GM21528 (cell line): ENCODE data around the gene ARHGAP8.

ENCODE experiments used
- ATAC-seq: cut with Tn5 transposase; IDR thresholded peaks from one replicate; pipeline ENCODE4 v1.9.1; 2021; ENCODE audit warnings: mild to moderate bottlenecking, moderate library complexity; ENCODE audit not compliant: unreplicated experiment, low FRiP score

The ARHGAP8 gene

GRCh38 chr22:44821741-44822475 is 69.5 kb downstream of the ARHGAP8 start:
- no peak for ATAC-seq

GRCh38 chr22:44822534-44822933 is 70.2 kb downstream of the ARHGAP8 start:
- ATAC-seq = no peak

- no peak for ATAC-seq
Measured at GRCh38 chr22:44823396-44823795, 71.0 kb downstream of the ARHGAP8 start.

GRCh38 chr22:44823806-44824205 is 71.4 kb downstream of the ARHGAP8 start:
- ATAC-seq = no peak

GRCh38 chr22:44824271-44824670 is 71.9 kb downstream of the ARHGAP8 start:
- ATAC-seq = no peak

GRCh38 chr22:44825310-44826150 is 73.2 kb downstream of the ARHGAP8 start:
- no peak for ATAC-seq

GRCh38 chr22:44827666-44828190 is 75.4 kb downstream of the ARHGAP8 start:
- ATAC-seq = no peak

- no peak for ATAC-seq
Measured at GRCh38 chr22:44828193-44828592, 75.8 kb downstream of the ARHGAP8 start.

- no peak for ATAC-seq
Measured at GRCh38 chr22:44831885-44832284, 79.5 kb downstream of the ARHGAP8 start.

GRCh38 chr22:44834065-44834464 is 81.7 kb downstream of the ARHGAP8 start:
- ATAC-seq = no peak

GRCh38 chr22:44837481-44837880 is 85.1 kb downstream of the ARHGAP8 start:
- ATAC-seq = no peak

GRCh38 chr22:44838316-44839016 is 86.1 kb downstream of the ARHGAP8 start:
- ATAC-seq = no peak

GRCh38 chr22:44839061-44839460 is 86.7 kb downstream of the ARHGAP8 start:
- no peak for ATAC-seq

GRCh38 chr22:44839721-44840120 is 87.3 kb downstream of the ARHGAP8 start:
- ATAC-seq = no peak

- no peak for ATAC-seq
Measured at GRCh38 chr22:44840611-44841322, 88.4 kb downstream of the ARHGAP8 start.

GRCh38 chr22:44842417-44842816 is 90.0 kb downstream of the ARHGAP8 start:
- ATAC-seq = no peak

- no peak for ATAC-seq
Measured at GRCh38 chr22:44845191-44845590, 92.8 kb downstream of the ARHGAP8 start.

- no peak for ATAC-seq
Measured at GRCh38 chr22:44845796-44846720, 93.7 kb downstream of the ARHGAP8 start.

- no peak for ATAC-seq
Measured at GRCh38 chr22:44846726-44847275, 94.4 kb downstream of the ARHGAP8 start.
